ENCODE results near the gene TTC17.

DNA sequence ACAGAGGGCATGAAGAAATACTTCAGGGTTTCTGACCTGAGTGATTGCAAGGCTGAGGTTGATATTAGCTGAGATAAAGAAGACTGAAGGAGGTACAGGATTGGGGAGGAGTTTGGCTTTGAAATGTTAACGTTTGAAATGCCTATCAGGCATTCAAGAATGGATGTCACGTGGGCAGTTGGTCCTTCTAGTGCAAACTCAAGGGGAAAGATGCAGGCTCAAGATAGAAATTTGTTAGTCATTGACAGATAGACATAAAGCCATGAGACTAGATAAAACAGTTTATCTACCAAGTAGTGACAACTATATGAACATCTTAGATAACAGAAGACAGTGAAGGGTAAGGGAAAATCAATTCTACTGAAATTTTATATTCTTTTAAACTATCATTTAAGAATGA lies 23.1 kb downstream of the TTC17 start:
- no peak for TF ChIP-seq CTCF (IDR thresholded peaks at IDR 0.05)
- TF ChIP-seq EZH2phosphoT487 (IDR thresholded peaks at IDR 0.05), result no peak
